GM06990 (cell line): ENCODE results near the gene FASN.

Source experiments
- DNase-seq: peaks from one replicate; pipeline ENCODE4 v3.0.0-alpha.2; 2011; ENCODE audit not compliant: insufficient read length; ENCODE audit errors: extremely low read depth
- H3K27me3 ChIP-seq: replicated peaks from 2 replicates; pipeline ENCODE4 v1.6.0; 2011; ENCODE audit warnings: low read length; ENCODE audit not compliant: control insufficient read depth, insufficient read depth
- H3K36me3 ChIP-seq: 2 replicates; pipeline ENCODE4 v1.5.1; 2011; ENCODE audit warnings: low read length; ENCODE audit not compliant: control insufficient read depth, insufficient read depth
- H3K4me3 ChIP-seq: replicated peaks from 2 replicates; pipeline ENCODE4 v1.5.1; 2011; ENCODE audit warnings: low read depth, mild to moderate bottlenecking, control low read depth, low read length
- CTCF ChIP-seq: IDR thresholded peaks from 2 replicates; pipeline ENCODE4 v1.5.1; 2011; ENCODE audit warnings: low read length, control low read depth, mild to moderate bottlenecking, inconsistent platforms; ENCODE audit not compliant: insufficient read depth, poor library complexity, severe bottlenecking

The FASN gene

GRCh38 chr17:82028966-82029365 is 69.1 kb downstream of the FASN start:
- Histone ChIP-seq H3K36me3 (no peaks in the 10 kb centered on the region; the same call in none of the 2 replicates), H3K4me3 (no peak overlapping the region), H3K27me3 (no peaks in the 10 kb centered on the region)
- TF ChIP-seq CTCF, result no peak
- no peak for DNase-seq
